CD14-positive monocyte (primary cell): ENCODE measurements around the gene AOAH. TPM values are rescaled to one million over a fixed set of nuclear protein-coding genes. Genes with fewer than 3 reads are reported as not detected.
A peak's percentile ranks its signal among the peaks of the same experiment; 100 is the strongest.

Experiments used
- DNase-seq, 3 donors: peaks; one replicate each; pipeline ENCODE4 v3.0.0-alpha.2; 2011 to 2022
- H2AFZ ChIP-seq: 2 replicates; pipeline ENCODE4 v1.6.0; 2012; ENCODE audit warnings: mild to moderate bottlenecking, low read depth, low read length, inconsistent platforms; ENCODE audit not compliant: insufficient read depth, poor library complexity, severe bottlenecking
- H3K27ac ChIP-seq, 2 donors: 1 replicate in 1 of 2; 2 replicates in 1 of 2; pipeline ENCODE4 v1.5.1; 2012 to 2013; ENCODE audit warnings: low read length in 2 of 2, control low read depth in 1 of 2, inconsistent platforms in 1 of 2, low read depth in 1 of 2, mild to moderate bottlenecking in 1 of 2
- H3K27me3 ChIP-seq, 2 donors: one replicate each; pipeline versions ENCODE4 v1.6.0 to v1.6.1; 2011 to 2013; ENCODE audit warnings: low read length in 2 of 2; ENCODE audit not compliant: control insufficient read depth in 2 of 2, insufficient read depth in 2 of 2
- H3K36me3 ChIP-seq, 2 donors: replicated peaks in 1 of 2; 1 replicate in 1 of 2; 2 replicates in 1 of 2; pipeline versions ENCODE4 v1.5.1 to v1.6.1; 2012 to 2013; ENCODE audit warnings: low read length in 2 of 2, control low read depth in 1 of 2, inconsistent platforms in 1 of 2, mild to moderate bottlenecking in 1 of 2; ENCODE audit not compliant: insufficient read depth in 2 of 2, control insufficient read depth in 1 of 2
- H3K4me1 ChIP-seq, 2 donors: 1 replicate in 1 of 2; 2 replicates in 1 of 2; pipeline versions ENCODE4 v1.5.1 to v1.6.1; 2012 to 2013; ENCODE audit warnings: low read length in 2 of 2, control low read depth in 1 of 2, inconsistent platforms in 1 of 2, mild to moderate bottlenecking in 1 of 2, moderate library complexity in 1 of 2; ENCODE audit not compliant: insufficient read depth in 2 of 2, control insufficient read depth in 1 of 2
- H3K4me2 ChIP-seq: replicated peaks from 2 replicates; pipeline ENCODE3; 2012; ENCODE audit warnings: low read length, moderate library complexity, mild to moderate bottlenecking; ENCODE audit not compliant: poor library complexity, severe bottlenecking; ENCODE audit errors: extremely low read depth
- H3K4me3 ChIP-seq, 3 experiments: fragments of 200-600 bp in 1 of 3; sonication (generic) in 1 of 3; replicated peaks in 1 of 3; 1 replicate in 2 of 3; 2 replicates in 1 of 3; pipeline ENCODE4 v1.5.1; 2011 to 2013; ENCODE audit warnings: low read length in 3 of 3, mild to moderate bottlenecking in 3 of 3, control low read depth in 2 of 3, low read depth in 2 of 3, inconsistent platforms in 1 of 3, moderate library complexity in 1 of 3
- H3K79me2 ChIP-seq: 2 replicates; pipeline ENCODE4 v1.6.0; 2012; ENCODE audit warnings: mild to moderate bottlenecking, control low read depth, inconsistent platforms, low read length, moderate library complexity; ENCODE audit not compliant: insufficient read depth
- H3K9ac ChIP-seq: 2 replicates; pipeline ENCODE4 v1.6.0; 2017; ENCODE audit warnings: low read length, mild to moderate bottlenecking; ENCODE audit not compliant: insufficient read depth, poor library complexity, severe bottlenecking
- H3K9me3 ChIP-seq, 2 donors: replicated peaks in 1 of 2; 1 replicate in 1 of 2; 2 replicates in 1 of 2; pipeline versions ENCODE4 v1.5.1 to v1.6.1; 2012 to 2013; ENCODE audit warnings: low read length in 2 of 2, control low read depth in 1 of 2; ENCODE audit not compliant: control insufficient read depth in 1 of 2, insufficient read depth in 1 of 2
- H4K20me1 ChIP-seq: 2 replicates; pipeline ENCODE4 v1.6.0; 2012; ENCODE audit warnings: mild to moderate bottlenecking, low read length, control low read depth, moderate library complexity; ENCODE audit not compliant: insufficient read depth
- H3K27ac Mint-ChIP-seq, 7 donors: one replicate each; pipeline ENCODE4 v1.8.0; 2020; ENCODE audit warnings: mild to moderate bottlenecking in 7 of 7, mixed read lengths in 7 of 7, moderate library complexity in 6 of 7, inconsistent platforms in 2 of 7
- H3K27me3 Mint-ChIP-seq, 3 donors: one replicate each; pipeline ENCODE4 v1.8.0; 2021 to 2022; ENCODE audit warnings: low read depth in 3 of 3, mild to moderate bottlenecking in 3 of 3, mixed read lengths in 3 of 3, moderate library complexity in 3 of 3, inconsistent platforms in 1 of 3
- H3K36me3 Mint-ChIP-seq, 2 donors: one replicate each; pipeline ENCODE4 v1.8.0; 2020; ENCODE audit warnings: mixed read lengths in 2 of 2, inconsistent platforms in 1 of 2, mild to moderate bottlenecking in 1 of 2
- H3K4me1 Mint-ChIP-seq: one replicate; pipeline ENCODE4 v1.8.0; 2020; ENCODE audit warnings: mild to moderate bottlenecking, mixed read lengths
- H3K4me3 Mint-ChIP-seq, 2 donors: one replicate each; pipeline ENCODE4 v1.8.0; 2020; ENCODE audit warnings: mild to moderate bottlenecking in 2 of 2, mixed read lengths in 2 of 2, moderate library complexity in 1 of 2
- H3K9me3 Mint-ChIP-seq, 7 donors: one replicate each; pipeline ENCODE4 v1.8.0; 2020 to 2022; ENCODE audit warnings: mixed read lengths in 7 of 7, mild to moderate bottlenecking in 6 of 7, moderate library complexity in 6 of 7, inconsistent platforms in 2 of 7
- CTCF ChIP-seq: fragments of 200-600 bp; IDR thresholded peaks from one replicate; pipeline ENCODE4 v1.8.0; 2022; ENCODE audit warnings: antibody characterized with exemption, mild to moderate bottlenecking
- WGBS: methylation state at CpG from one replicate; pipeline ENCODE4 v1.1.5; 2013; ENCODE audit warnings: missing lambda C conversion rate; ENCODE audit not compliant: insufficient coverage; 5-methylcytosine and 5-hydroxymethylcytosine counted together
- intact Hi-C, 2 donors: fragments of 100-400 bp; cut with micrococcal nuclease; formaldehyde crosslinking; loops; one replicate each; pipeline versions ENCODE4 v1.15.0 to v1.15.1; 2023
- polyA plus RNA-seq, 3 donors: library from polyadenylated mRNA; depleted of rRNA in 1 of 3; unstranded in 2 of 3; stranded (reverse) in 1 of 3; fragments of 300-500 nt in 2 of 3; fragments of >200 nt in 1 of 3; fragmentation: Illumina TruSeq in 2 of 3; gene quantifications; 1 replicate in 2 of 3; 2 replicates in 1 of 3; pipeline ENCODE4 v1.2.3, GENCODE V29; 2012 to 2021

AOAH gene
- polyA plus RNA-seq, 3 donors: 305 to 467 (median 349) TPM

GRCh38 chr7:36752026-36752711, 27.9 kb upstream of the AOAH start:
- Mint-ChIP-seq H3K36me3 (peaks cover 2 to 5% of the 10 kb centered on the region in 2 donors), H3K9me3 (peaks cover 0 to 2% (median 0%) of the 10 kb centered on the region in 7 donors), H3K4me3 (no peak overlapping the region), H3K4me1 (peaks cover 79% of the 10 kb centered on the region), H3K27me3 (peaks cover 0 to 3% (median 0%) of the 10 kb centered on the region in 3 donors), H3K27ac (no peak overlapping the region)
- Histone ChIP-seq H2AFZ (no peak overlapping the region), H3K27me3 (no peaks in the 10 kb centered on the region), H3K79me2 (peaks cover 5% of the 10 kb centered on the region), H3K36me3 (no peaks in the 10 kb centered on the region), H3K4me1 (peaks cover 59 to 74% of the 10 kb centered on the region in 2 donors), H3K27ac (no peak overlapping the region), H3K4me3 (no peak overlapping the region), H4K20me1 (no peaks in the 10 kb centered on the region), H3K9ac (no peak overlapping the region), H3K9me3 (no peaks in the 10 kb centered on the region), H3K4me2 (no peak overlapping the region)
- 100% methylated on average over 1 of the region's 2 CpGs for WGBS
- intact Hi-C loops: no loop called here
- no peak for DNase-seq
- no peak for TF ChIP-seq CTCF

- Histone ChIP-seq H3K9ac (no peak overlapping the region), H3K4me1 (peaks cover 71 to 82% of the 10 kb centered on the region in 2 donors), H3K4me2 (peak overlapping the region; percentile 23), H3K9me3 (no peaks in the 10 kb centered on the region), H3K36me3 (no peaks in the 10 kb centered on the region), H4K20me1 (no peaks in the 10 kb centered on the region), H3K4me3 (peak overlapping the region in 1 of 3 experiments; percentile 29), H3K79me2 (peaks cover 10% of the 10 kb centered on the region), H2AFZ (no peak overlapping the region), H3K27ac (peak overlapping the region; percentile 64 to 82), H3K27me3 (no peaks in the 10 kb centered on the region)
- peak overlapping the region in 1 of 2 donors; percentile 26 for H3K4me3 Mint-ChIP-seq
- peaks cover 2 to 5% of the 10 kb centered on the region in 2 donors for H3K36me3 Mint-ChIP-seq
- H3K27me3 Mint-ChIP-seq: peaks cover 0 to 4% (median 2%) of the 10 kb centered on the region in 3 donors
- peak overlapping the region; percentile 96 to 99 (median 98) for H3K27ac Mint-ChIP-seq
- intact Hi-C loops: no loop called here
- TF ChIP-seq CTCF: no peak
- DNase-seq: peak in 1 of 3 donors; percentile 88
- H3K9me3 Mint-ChIP-seq: peaks cover 0 to 2% (median 0%) of the 10 kb centered on the region in 7 donors
- H3K4me1 Mint-ChIP-seq: peaks cover 82% of the 10 kb centered on the region
- 57% methylated on average over 4 of the region's 5 CpGs for WGBS
These were observed 26.2 kb upstream of the AOAH start for GRCh38 chr7:36750451-36750850.
